Loucy (cell line): ENCODE data around the gene IRF1.

Experiments
- EZH2phosphoT487 ChIP-seq: fragments of 200-600 bp; IDR thresholded peaks from 2 replicates; pipeline ENCODE4 v1.6.1; 2018; ENCODE audit warnings: antibody characterized with exemption, mild to moderate bottlenecking, moderate library complexity, borderline replicate concordance
- TF ChIP-seq, protein P1 (sequence below): fragments of 200-600 bp; sonication (generic); conservative IDR thresholded peaks from 2 replicates; pipeline ENCODE4 v1.5.1; 2014; ENCODE audit warnings: mild to moderate bottlenecking, antibody characterized with exemption, low read length

DNA sequence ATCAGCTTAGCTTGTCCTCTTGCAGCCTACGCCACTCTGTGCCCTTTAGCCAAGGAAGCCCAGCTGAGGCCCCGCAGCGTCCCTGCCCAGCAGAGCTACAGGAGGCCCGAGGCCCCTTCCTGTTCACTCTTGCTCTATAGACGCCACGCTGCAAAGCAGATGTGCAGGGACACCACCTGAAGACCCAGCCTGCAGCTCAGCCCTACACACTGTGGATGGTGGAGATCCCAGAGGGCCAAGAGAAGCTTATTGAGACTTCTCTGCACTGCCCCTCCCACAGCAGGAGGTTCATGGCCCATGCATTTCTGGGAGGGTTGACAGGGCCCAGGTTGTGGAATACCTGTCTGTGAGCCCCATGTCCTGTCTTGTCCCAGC is 33.6 kb downstream of the IRF1 start:
- TF ChIP-seq, protein P1, sequence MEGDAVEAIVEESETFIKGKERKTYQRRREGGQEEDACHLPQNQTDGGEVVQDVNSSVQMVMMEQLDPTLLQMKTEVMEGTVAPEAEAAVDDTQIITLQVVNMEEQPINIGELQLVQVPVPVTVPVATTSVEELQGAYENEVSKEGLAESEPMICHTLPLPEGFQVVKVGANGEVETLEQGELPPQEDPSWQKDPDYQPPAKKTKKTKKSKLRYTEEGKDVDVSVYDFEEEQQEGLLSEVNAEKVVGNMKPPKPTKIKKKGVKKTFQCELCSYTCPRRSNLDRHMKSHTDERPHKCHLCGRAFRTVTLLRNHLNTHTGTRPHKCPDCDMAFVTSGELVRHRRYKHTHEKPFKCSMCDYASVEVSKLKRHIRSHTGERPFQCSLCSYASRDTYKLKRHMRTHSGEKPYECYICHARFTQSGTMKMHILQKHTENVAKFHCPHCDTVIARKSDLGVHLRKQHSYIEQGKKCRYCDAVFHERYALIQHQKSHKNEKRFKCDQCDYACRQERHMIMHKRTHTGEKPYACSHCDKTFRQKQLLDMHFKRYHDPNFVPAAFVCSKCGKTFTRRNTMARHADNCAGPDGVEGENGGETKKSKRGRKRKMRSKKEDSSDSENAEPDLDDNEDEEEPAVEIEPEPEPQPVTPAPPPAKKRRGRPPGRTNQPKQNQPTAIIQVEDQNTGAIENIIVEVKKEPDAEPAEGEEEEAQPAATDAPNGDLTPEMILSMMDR = no peak
- no peak for TF ChIP-seq EZH2phosphoT487
